ENCODE measurements around the gene TBC1D22B. TPM values are rescaled to one million over a fixed set of nuclear protein-coding genes. Genes with fewer than 3 reads are reported as not detected.

TBC1D22B gene
- total RNA-seq, 1 experiment from 2014 or later = 12.9 TPM

DNA sequence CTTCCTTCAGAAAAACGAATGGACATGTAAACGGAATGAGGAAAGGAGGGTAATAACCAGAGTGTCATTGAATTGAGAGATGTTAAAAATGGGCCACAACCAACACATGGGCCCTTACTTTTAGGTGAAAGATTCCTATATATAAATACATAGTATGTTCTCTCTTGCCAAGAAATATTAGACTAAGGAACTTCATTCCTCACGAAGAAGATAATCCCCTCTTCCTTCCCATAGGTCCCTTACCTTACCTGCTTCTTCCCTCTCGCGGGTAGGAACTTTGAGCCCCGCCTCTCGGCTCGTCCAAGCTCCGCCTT is 295 bp upstream of the TBC1D22B start:
- Mint-ChIP-seq H3K9me3 (no peaks in the 10 kb centered on the region), H3K27me3 (ENCODE audit: low read depth) (peaks cover 14% of the 10 kb centered on the region), H3K4me3 (peak overlapping the region; percentile 99), H3K4me1 (peaks cover 25 to 30% of the 10 kb centered on the region in 2 experiments), H3K27ac (peak overlapping the region in 1 of 3 experiments; percentile 97; a peak in 1 of 7 replicates), H3K36me3 (ENCODE audit: insufficient read depth in 1 of 3, low read depth in 3 of 3) (peaks cover 0 to 3% (median 2%) of the 10 kb centered on the region in 3 experiments; a peak in 3 of 7 replicates)
- Histone ChIP-seq H3K79me1 (ENCODE audit: insufficient read depth, low read depth, low read length, poor library complexity, severe bottlenecking) (no peaks in the 10 kb centered on the region), H3K56ac (ENCODE audit: insufficient read length, low read depth, low read length) (no peak overlapping the region), H4K20me1 (ENCODE audit: control insufficient read depth, insufficient read depth, insufficient read length) (no peaks in the 10 kb centered on the region), H2BK20ac (ENCODE audit: low read depth, low read length, poor library complexity, severe bottlenecking) (no peak overlapping the region), H2AK5ac (ENCODE audit: insufficient read length, low read length) (no peak overlapping the region), H2BK15ac (ENCODE audit: low read depth, low read length) (no peak overlapping the region), H3K23me2 (ENCODE audit: insufficient read length, low read depth, low read length, poor library complexity, severe bottlenecking) (peaks cover 4% of the 10 kb centered on the region), H2BK12ac (ENCODE audit: insufficient read length, low read depth, low read length) (no peak overlapping the region), H3K9ac (ENCODE audit: extremely low read depth, insufficient read length, low read length) (peak overlapping the region; percentile 10), H4K5ac (ENCODE audit: insufficient read length, low read depth, low read length) (no peak overlapping the region), H3K27me3 (ENCODE audit: insufficient read depth, low read length) (no peaks in the 10 kb centered on the region), H3K23ac (ENCODE audit: insufficient read length, low read depth, low read length) (no peak overlapping the region), H3K14ac (ENCODE audit: insufficient read depth, low read length) (no peak overlapping the region), H3K4me2 (ENCODE audit: insufficient read depth, insufficient read length, low read length) (peak overlapping the region; percentile 62), H3K4ac (ENCODE audit: low read depth, low read length) (no peak overlapping the region), H4K91ac (ENCODE audit: insufficient read length, low read depth, low read length) (no peak overlapping the region), H4K8ac (replicated peaks; ENCODE audit: insufficient read length, low read depth, low read length) (no peak overlapping the region), H3K4me1 (ENCODE audit: insufficient read depth, low read length) (no peaks in the 10 kb centered on the region), H3K9me3 (ENCODE audit: control insufficient read depth, low read depth, low read length) (no peaks in the 10 kb centered on the region), H2BK5ac (ENCODE audit: insufficient read length, low read length) (no peak overlapping the region), H2BK120ac (ENCODE audit: low read depth, low read length, poor library complexity, severe bottlenecking) (no peak overlapping the region), H3K18ac (ENCODE audit: insufficient read length, low read depth, low read length) (no peak overlapping the region), H3K27ac (ENCODE audit: insufficient read length, low read depth, low read length) (no peak overlapping the region), H3T11ph (ENCODE audit: low read length) (no peak overlapping the region), H3K79me2 (ENCODE audit: insufficient read depth, low read length) (peaks cover 8% of the 10 kb centered on the region; the same call in 1 of the 2 replicates), H2AFZ (ENCODE audit: low read length) (peak overlapping the region; percentile 24)
- no peak for DNase-seq
- no CpG with 5 or more reads among the region's 9 CpGs for WGBS (ENCODE audit: extremely low coverage, insufficient read length, low lambda C conversion rate)
- TF ChIP-seq, protein P1, sequence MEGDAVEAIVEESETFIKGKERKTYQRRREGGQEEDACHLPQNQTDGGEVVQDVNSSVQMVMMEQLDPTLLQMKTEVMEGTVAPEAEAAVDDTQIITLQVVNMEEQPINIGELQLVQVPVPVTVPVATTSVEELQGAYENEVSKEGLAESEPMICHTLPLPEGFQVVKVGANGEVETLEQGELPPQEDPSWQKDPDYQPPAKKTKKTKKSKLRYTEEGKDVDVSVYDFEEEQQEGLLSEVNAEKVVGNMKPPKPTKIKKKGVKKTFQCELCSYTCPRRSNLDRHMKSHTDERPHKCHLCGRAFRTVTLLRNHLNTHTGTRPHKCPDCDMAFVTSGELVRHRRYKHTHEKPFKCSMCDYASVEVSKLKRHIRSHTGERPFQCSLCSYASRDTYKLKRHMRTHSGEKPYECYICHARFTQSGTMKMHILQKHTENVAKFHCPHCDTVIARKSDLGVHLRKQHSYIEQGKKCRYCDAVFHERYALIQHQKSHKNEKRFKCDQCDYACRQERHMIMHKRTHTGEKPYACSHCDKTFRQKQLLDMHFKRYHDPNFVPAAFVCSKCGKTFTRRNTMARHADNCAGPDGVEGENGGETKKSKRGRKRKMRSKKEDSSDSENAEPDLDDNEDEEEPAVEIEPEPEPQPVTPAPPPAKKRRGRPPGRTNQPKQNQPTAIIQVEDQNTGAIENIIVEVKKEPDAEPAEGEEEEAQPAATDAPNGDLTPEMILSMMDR (conservative IDR thresholded peaks at IDR 0.05) = no peak
